Cerebellar cortex (tissue), 1 donor: Measurements from ENCODE around the gene DLG2.
A peak's percentile ranks its signal among the peaks of the same experiment; 100 is the strongest.

Experiments
- DNase-seq: peaks from one replicate; pipeline ENCODE4 v3.0.0-alpha.2; 2015; ENCODE audit warnings: low spot score

The DLG2 gene

GRCh38 chr11:83847467-83848034 lies 1779.6 kb downstream of the DLG2 start:
- no peak for DNase-seq

- no peak for DNase-seq
Measured at GRCh38 chr11:83845797-83846196, 1781.3 kb downstream of the DLG2 start.

DNA sequence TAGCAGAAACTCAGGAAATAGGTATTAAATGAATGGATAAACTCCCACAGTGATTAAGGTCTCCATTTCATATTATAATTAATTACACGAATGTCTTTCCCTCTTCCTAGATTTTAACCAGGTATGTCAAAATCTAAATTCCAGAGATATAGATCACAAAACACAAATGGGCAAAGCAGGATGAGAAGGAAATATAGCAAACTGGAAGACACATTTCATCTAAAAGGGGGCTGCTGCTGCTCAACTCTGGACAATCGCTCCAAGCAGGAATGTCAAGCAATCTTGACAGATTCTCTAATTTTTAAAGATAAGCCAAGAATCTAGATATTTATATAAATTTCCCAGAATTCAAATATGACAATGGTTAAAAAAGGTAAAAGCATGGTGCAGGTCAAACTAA lies 1786.8 kb downstream of the DLG2 start:
- DNase-seq: no peak

DNA sequence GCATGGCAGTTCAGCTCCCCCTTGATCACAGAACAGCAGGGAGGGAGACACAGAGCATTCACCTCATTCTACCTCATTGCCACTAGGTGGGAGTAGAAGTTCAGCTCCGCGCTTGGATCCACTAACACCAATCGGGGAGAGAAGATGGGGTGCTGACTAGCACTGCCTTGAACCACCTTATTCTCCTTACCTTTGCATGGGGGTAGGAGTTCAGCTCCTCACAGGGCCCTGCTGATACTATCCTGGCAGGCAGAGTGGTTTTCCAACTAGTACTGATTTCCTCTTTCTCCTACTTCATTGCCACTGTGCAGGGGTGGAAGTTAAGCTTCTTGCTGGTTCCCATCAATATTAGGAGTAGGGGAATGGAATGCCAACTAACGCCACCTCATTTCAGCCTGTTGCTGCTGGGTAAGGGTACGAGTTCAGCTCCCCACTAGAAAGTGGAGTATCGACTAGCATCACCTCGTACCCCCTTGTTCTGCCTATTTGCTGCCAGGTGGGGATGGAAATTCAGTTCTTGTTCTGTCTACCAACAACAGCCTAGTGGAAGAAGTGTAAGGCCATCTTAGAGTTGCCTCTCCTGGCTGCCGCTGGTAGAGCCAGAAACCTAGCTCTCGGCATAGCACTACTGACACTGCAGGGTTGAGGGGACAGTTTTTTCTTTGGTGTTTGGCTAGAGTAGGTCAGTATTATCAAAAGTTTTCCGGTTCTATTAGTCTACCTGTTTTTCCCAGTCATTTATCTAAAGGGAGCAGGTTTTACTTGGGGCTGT lies 1790.1 kb downstream of the DLG2 start:
- peak; percentile 60 for DNase-seq

DNA sequence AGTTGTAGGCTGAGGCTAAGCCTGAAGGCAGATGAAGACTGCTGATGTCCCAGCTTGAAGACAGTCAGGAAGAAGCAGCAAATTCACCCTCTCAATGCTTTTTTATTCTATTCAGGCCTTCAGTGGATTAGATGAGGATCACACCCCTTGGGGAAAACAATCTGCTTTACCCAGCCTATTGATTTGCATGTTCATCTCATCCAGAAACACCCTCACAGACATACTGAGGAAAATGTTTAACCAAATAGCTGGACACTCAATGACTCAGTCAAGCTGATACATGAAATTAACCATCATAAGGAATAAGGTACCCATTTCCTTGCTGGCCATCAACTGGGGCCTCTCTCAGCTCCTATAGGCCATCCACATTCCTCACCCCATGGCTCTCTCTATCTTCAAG lies 1791.1 kb downstream of the DLG2 start:
- DNase-seq: no peak

DNA sequence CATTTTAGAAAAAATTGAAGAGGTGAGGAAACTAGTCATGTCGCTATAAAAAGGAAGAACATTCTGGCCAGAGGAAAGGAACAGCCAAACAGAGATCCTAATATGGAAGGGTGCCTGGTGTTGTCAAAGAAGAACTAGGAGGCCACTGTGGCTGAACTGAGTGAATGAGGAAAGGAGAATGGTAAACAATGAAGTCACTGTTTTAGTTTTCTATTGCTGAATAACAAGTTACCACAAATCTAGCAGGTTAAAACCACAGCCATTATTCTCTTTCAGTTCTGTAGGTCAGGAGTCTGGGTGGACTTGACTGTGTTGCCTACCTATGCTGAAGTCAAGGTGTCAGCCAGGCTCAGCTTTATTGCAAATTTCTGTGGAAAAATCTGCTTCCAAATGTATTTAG lies 1791.7 kb downstream of the DLG2 start:
- no peak for DNase-seq

GRCh38 chr11:83831929-83832328 lies 1795.2 kb downstream of the DLG2 start:
- no peak for DNase-seq

DNA sequence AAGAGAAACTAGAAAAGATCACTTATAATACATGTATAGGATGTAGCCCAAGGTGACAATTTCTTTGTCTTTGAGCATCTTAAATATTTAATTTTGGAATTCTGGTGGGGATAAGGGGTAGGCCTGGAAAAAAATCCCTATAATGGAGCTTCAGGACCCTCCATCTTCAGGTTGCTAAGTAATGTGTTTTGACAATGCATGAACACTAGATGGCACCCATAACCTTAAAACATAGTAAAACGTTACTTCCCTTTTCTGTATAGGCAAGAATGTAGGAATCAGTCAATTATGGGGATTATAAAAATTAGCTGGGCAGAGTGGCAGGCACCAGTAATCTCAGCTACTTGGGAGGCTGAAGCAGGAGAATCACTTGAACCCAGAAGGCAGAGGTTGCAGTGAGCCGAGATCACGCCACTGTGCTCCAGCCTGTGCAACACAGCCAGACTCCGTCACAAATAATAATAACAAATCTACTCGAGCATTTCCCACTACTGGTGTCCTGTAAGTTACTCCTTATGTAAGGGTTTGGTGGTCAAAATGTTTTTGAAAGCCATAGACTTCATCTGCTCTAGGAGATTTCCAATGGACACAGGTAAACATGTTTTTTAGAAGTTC lies 1799.1 kb downstream of the DLG2 start:
- peak; percentile 55 for DNase-seq

GRCh38 chr11:83827520-83827919 lies 1799.6 kb downstream of the DLG2 start:
- DNase-seq: no peak

- DNase-seq: no peak
Measured at GRCh38 chr11:83826078-83826477, 1801.1 kb downstream of the DLG2 start.

DNA sequence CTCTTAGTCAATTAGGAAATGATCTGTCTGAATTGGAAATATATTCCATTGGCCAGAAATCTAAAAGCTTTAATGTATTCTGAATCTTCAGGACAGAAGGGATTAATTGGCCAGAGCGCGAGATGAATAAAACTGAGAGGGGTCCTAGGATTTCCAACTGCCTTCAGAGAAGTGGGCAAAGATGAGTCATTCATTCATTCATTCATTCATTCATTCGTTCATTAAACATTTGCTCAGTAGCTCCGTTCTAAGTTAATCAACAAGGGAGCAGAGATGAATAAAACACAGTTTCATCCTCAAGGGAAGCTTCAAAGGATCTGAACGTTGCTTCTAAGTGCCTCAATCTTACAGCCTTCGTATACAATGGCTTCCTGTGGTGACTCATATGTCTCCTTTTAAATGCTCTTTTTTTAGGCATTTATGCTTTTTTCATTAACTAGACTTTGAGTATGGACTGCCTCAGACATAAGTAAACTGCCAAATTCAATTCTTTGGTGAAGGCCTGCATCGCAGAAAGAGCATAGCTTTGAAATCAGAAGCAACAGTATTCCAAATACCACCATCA lies 1803.6 kb downstream of the DLG2 start:
- DNase-seq: no peak

DNA sequence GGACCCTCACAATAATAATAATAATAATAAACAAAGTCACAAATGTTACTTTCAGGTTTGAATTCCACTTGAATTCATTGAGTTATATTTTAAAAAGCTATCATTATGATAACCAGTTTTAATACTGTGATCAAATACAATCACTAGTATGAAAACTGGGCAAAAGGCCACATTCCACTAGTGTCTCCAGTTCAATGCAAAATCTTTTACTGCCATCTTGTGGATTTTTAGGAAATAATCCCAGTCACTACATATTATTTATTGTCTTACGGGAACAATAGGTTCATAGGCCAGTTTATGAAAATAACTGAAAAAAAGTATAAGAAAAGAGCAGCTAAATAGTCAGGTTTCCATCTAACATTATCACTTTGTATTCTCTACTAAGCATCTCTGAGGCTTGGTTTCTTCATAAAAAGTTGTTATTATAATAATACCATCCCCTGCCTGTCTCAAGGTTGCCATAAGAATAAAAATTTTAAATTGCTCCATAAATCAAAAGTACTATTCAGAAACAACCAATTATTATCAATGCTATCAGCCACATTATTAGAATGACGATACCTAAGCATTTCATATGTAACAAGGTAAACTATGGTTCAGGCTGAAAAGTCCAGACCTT lies 1807.1 kb downstream of the DLG2 start:
- peak; percentile 84 for DNase-seq

DNA sequence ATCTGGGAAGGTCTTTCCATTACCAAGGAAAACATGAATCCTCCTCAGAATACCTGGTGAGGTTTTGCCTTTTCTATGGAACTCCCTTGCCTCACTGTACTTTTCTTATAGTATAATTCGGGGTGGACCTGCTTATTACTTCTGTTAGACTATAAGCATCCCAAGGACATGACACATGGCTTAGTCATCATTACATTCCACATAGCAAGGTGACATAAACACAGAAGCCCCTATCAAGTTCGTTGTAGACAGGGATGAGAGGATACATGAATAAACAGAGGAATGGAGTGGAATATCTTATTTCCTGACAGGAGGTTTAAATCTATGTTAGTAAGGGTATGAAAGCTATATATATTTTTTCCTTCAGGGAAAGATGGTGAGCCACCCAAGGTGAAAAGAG lies 1808.8 kb downstream of the DLG2 start:
- no peak for DNase-seq

DNA sequence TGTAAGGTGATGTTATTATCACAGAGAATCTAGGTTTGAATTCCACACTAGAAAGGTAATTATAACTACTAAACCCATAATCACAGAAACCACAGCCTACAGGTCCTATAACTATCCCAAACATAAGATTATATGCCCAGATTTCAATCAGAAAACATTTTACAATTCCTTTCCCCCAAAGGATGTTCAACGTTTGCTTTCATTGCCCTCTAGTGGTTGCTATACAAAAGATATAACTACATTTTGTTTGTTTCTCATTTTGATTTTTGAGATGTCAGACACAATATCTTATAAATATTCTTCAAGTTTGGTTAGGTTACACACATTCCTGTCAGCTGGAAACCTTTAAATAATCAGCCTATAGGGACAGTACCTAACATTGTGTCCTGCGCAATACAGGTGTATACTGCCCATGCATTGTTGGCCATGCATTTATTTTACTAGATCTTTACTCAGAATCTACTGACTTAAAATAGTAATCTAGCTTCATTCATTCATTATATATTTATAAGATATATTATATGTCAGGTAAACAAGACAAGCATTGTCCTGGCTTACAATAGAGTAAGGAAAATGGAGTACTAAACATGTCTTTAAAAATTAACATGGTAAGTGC lies 1810.5 kb downstream of the DLG2 start:
- peak; percentile 55 for DNase-seq

- no peak for DNase-seq
Measured at GRCh38 chr11:83815736-83816135, 1811.4 kb downstream of the DLG2 start.

DNA sequence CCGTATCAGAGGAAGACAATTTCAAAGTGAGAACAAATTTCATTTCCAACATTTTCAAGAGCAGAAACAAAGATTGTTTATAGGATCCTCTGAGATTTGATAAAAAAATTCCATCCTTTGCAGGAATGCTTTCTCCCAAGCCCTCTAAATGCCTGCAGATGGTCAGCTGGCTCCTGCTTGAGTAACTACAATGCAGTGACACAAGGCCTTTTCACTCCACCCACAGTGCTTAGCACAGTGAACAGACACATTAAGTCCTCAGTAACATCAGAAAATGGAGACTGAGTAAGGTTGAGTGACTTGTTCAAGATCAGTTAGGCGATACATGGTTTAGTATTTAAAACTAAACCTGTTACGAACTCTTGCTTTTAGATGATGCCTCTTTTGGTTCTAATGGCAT lies 1813.8 kb downstream of the DLG2 start:
- DNase-seq: no peak

DNA sequence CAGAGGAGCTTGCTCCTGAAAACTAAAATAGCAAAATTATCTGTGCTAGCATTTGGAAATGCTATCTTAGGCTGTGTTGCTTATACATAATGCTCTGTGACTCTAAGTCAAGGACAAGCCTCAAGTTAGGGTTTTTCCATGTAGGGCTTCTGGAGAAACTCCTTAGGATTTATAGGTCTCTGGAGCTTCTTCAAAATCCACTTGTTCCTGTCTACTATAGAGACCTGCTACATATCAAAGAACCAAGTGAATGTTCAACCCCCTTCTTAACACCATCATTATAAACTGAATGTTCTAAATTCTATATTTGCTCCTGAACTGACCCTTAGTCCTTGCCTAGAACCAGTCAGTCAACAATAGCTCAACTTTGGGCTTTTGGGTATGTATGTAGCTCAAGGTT lies 1817.9 kb downstream of the DLG2 start:
- DNase-seq: no peak

DNA sequence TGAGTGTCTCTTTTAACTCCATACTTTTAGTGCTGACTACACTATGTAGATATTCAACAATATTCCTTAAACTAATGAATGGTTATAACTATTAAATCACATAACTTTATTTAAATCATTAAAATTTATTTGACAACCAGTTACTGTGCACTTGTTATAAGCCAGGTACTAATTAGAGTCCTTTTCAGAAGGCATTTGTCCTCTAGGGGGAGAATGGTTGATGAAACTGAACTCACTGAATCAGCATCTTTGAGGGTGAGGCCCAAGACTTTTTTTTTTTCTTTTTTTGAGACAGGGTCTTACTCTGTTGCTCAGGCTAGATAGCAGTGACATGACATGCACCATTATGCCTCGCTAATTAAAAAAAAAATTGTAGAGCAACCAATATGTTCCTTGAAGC lies 1825.3 kb downstream of the DLG2 start:
- no peak for DNase-seq

DNA sequence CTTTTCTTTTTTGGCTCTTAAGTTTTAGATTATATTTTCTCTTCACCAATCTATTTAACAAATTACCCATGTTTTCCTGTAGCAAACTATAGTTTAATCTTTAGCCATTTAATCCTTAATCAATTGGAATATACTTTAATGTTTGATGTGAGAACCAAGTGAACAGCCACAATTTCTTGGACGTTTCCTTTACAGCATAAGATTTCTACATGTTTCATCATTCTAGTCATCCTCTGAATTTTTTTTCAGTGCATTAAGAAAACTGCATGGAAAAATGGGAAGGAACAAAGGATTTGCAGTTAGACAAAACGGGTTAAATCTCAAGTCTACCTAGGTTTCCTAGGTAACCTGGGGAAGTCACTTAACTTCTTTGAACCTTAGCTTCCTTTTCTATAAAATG lies 1833.8 kb downstream of the DLG2 start:
- DNase-seq: no peak

- DNase-seq: no peak
Measured at GRCh38 chr11:83791557-83791956, 1835.6 kb downstream of the DLG2 start.

DNA sequence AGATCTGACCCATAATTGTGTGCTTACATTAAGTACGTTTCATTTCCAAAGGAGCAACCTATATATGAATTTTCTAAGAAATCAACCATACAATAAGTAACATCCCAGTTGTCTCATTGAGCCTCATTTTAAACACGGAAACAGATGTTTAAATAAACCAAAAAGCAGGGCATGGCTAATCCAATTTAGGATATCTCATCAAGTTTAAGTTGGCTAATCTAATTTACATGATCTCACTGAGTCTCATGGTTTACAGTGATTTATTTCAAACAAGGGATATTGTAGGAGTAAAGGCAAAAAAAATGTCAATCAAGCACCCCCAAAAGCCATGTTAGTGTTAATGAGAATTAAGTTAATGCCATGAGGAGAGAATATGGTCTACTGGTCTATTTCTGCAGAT lies 1841.2 kb downstream of the DLG2 start:
- DNase-seq: no peak

DNA sequence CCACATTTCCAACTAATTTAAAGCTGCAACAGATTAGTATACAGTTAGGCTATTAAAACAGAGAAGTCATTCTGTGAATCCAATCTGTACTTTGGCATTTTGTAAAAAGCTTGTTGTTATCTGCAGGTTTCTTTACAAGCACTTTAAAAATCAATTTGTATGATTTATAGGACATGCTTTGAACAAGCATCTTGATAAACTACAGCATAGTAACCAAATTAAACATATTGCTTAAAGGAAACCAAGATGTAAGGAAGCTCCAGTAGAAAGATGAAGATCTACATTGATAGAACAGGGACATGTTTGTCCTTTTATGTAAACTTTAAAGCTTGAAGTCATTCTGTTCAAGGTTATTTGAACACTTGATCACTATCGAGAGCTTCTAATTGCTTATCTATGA lies 1842.7 kb downstream of the DLG2 start:
- no peak for DNase-seq
